HG03103 (cell line): Measurements from ENCODE around the gene PRKCSH.
A peak's percentile ranks its signal among the peaks of the same experiment; 100 is the strongest.
"Not testable (repeated sequence)": the region's sequence is repeated elsewhere in the genome, so short reads cannot be mapped to it uniquely, and the experiment has no call there.

Experiments
- ATAC-seq: cut with Tn5 transposase; IDR thresholded peaks from one replicate; pipeline ENCODE4 v1.9.1; 2021; ENCODE audit warnings: low read depth; ENCODE audit not compliant: unreplicated experiment

Gene PRKCSH

GRCh38 chr19:11418549-11419506, 16.6 kb upstream of the PRKCSH start, which contains the start of gene RGL3:
Gene RGL3 (minus strand): TSS chr19:11419314. CDS start chr19:11419278, 36 bp downstream.
- no peak for ATAC-seq

- no peak for ATAC-seq
These were observed 14.7 kb upstream of the PRKCSH start for GRCh38 chr19:11420429-11421370.

GRCh38 chr19:11421371-11422098, 13.9 kb upstream of the PRKCSH start:
- ATAC-seq: no peak

GRCh38 chr19:11422163-11423065, 13.0 kb upstream of the PRKCSH start:
- ATAC-seq: no peak

GRCh38 chr19:11423164-11423790, 12.2 kb upstream of the PRKCSH start:
- no peak for ATAC-seq

DNA sequence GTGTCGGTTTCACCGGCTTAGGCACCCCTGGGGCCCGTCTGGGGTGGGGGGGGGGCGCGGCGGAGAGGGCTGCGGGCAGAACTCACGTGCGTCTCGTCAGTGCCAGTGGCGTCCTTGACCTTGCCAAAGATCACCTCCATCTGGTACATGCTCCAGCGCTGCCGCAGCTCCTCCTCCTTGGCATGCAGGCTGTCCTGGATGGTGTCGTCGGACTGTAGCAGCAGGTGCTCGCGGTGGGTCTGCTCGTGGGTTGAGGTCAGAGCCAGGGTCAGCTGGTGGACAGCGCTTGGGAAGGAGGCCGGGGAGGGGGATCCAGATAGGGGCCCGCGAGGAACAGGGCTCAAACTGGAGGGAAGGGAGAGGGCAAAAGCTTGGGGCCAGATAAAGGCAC, 11.6 kb upstream of the PRKCSH start:
- ATAC-seq: no peak

- no peak for ATAC-seq
These were observed 9.5 kb upstream of the PRKCSH start for GRCh38 chr19:11425719-11426457.

DNA sequence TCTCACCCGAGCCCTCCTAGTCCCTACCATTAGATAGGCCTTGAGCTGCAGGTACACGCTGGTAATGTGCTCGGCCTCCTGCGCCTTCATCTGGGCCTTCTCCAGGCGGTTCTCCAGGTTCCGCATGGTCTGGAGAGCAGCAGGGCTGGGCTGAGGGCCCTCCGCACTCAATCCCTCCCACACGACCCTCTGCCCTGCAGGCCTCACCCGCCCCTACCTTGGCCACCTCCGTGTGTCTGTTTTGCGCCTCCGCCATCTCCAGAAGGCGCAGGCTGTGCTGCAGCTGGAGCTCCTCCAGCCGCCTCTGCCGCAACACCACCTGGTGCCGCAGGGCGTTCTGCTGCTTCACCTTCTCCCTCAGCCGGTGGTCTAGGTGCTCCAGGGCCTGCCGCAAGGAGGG, 8.8 kb upstream of the PRKCSH start:
- no peak for ATAC-seq

DNA sequence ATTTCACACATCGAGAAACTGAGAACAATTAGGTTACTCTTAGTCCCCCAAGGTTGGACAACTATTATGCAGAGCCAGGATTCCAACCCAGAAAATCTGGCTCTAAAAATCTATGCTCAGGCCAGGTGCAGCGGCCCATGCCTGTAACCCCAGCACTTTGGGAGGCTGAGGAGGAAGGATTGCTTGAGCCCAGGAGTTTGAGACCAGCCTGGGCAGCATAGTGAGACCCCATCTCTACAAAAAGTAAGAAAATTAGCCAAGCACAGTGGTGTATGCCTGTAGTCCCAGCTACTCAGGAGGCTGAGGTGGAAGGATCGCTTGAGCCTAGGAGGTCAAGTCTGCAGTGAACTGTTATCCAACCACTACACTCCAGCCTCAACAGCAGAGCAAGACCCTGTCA, 1.9 kb upstream of the PRKCSH start:
- ATAC-seq: not testable (repeated sequence)

DNA sequence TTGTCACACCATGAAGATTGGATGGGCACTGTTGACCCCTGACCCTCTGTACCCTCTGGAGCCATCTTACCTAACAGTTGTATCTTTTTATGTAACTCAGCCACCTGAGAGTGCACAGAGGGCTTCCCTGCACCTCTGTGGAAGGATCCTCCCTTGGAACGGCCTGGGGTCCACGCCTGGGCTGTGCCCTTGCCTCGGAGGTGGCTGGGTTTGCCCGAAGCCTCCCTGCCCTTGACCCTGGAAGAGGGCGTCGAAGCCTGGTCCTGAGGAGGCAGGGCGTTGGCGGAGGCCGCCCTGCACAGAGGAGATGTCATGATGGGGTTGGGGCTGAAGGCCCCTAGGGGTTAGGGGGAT, 755 bp upstream of the PRKCSH start:
- ATAC-seq: peak; percentile 3

- no peak for ATAC-seq
These were observed 438 bp downstream of the PRKCSH start for GRCh38 chr19:11435833-11436313.

- no peak for ATAC-seq
These were observed 2.5 kb downstream of the PRKCSH start for GRCh38 chr19:11437955-11438354.

- no peak for ATAC-seq
These were observed 8.6 kb downstream of the PRKCSH start for GRCh38 chr19:11444059-11444458.

DNA sequence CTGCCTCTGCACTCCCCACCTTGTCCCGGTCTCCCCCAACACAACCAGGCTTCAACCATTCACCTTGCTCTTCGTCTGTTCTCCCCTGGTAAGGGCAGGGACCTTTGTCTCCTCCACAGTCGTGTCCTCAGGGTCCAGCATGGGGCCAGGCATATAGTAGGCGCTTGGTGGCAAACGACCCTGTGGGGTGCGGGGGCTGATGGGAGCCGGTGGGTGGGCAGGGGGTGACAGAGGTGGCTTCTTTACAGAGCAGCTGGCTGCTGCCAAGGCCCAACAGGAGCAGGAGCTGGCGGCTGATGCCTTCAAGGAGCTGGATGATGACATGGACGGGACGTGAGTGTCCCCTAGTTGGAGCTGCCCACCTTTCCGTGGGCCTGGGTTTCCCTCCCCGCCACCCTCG, 9.7 kb downstream of the PRKCSH start:
- ATAC-seq: no peak

DNA sequence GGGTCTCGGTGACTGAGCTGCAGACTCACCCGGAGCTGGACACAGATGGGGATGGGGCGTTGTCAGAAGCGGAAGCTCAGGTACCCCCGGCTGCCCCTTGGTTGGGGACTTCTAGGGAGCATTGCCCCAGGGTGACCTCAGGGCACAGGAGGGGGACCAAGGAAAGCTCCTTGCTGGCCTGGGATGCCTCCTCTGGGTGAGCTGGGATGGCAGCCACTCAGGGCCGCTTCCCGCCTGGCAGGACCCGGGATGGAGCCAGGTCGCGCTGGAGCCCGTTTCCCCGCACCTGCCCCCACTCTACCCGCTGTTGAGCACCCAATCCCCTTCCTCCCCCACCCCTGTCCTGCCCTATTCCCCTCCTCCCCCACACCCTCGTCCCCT, 10.8 kb downstream of the PRKCSH start:
- ATAC-seq: no peak

DNA sequence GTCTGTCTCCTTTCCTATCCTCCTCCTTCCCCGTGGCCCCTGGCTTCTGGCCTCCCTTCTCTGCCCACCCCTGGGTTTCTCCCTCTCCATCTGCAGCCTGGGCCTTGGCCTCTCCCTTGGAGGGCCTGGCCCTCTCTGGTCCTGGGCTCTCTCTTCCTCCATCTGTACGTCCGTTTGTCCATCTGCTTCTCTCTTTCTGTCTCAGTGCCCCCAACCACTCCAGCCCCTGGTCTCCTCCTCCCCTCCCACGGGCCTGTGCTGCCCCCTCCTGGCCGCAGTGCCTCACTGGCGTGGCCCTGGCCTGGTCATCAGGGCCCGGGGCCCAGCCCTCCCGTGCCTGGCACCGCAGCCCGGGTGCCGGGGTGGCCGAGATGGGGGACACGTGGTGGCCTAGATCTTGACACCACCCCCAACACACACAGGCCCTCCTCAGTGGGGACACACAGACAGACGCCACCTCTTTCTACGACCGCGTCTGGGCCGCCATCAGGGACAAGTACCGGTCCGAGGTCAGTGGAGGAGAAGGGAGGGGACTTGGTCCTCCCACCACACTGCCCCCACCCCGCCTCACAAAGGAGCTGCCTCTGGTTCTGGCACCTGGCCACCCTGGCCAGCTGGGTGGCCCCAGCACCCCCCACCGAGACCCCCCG, 11.3 kb downstream of the PRKCSH start:
- no peak for ATAC-seq

GRCh38 chr19:11447347-11448262, 12.2 kb downstream of the PRKCSH start:
- no peak for ATAC-seq
